ENCODE data around the gene THAP10.

THAP10 gene

GRCh38 chr15:70853318-70853972 lies 38.8 kb downstream of the THAP10 start:
- DNase-seq = no peak

DNA sequence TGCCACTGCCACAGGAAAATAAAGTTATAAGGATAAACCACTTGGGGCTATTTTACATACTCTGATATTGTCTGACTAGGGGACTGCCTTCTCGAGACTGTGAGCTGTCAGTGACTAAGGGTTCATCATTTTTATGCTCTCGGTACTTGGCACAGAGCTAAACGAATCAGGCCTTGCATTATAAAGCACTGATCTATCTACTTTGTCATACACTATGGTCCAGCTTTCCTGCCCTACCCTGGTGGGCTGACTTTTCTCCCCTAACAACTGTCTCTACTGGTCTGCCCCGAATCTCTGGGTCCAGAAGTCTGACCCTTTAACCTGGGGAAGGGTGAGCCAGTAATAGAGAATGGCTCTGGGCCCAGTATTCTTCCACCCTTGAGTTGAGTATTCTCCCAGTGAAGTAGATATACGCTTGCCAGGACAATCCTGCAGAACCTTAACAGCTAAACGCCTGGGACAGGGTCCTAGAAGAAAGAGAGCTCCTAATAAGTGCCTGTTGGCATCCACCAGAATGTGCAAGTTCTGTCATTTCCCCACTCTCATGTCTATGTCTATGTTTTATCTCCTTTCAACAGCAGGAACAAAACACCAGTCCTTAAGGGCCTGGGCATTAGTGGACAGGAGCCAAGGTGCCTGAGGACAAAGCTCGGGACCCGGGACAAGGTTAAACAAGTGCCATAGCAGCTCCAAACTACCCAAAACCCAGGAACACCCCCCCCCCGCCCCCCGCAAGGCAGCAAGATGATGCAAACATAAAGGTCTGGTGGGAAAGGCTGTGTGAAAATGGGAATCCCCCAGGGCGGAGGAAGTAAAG lies 39.5 kb downstream of the THAP10 start:
- no peak for DNase-seq

DNA sequence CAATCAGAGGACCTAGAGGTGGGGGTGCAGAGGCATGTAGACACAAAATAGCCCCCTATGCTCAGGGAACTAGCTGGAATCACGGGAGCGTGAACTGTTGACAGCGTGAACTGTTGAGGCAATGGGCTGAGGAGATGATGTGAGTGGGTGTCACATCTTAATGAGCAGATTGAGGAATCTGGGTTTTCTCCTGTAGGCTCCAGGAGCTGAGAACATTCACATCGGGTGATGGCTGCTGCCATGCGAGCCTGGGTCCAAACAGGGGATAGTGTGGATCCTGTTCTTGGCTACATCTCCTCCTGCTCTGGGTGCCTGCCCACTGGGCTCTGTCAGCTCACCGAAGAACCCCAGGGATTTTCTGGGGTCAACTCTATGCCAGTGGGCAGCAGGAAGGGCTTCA lies 40.3 kb downstream of the THAP10 start:
- no peak for DNase-seq

- no peak for DNase-seq
Observed at GRCh38 chr15:70845602-70846360, 46.5 kb downstream of the THAP10 start.

GRCh38 chr15:70837476-70837875 lies 54.8 kb downstream of the THAP10 start:
- DNase-seq = no peak

- DNase-seq = no peak
Observed at GRCh38 chr15:70835841-70836240, 56.4 kb downstream of the THAP10 start.

- DNase-seq = no peak
Observed at GRCh38 chr15:70835415-70835814, 56.8 kb downstream of the THAP10 start.

DNA sequence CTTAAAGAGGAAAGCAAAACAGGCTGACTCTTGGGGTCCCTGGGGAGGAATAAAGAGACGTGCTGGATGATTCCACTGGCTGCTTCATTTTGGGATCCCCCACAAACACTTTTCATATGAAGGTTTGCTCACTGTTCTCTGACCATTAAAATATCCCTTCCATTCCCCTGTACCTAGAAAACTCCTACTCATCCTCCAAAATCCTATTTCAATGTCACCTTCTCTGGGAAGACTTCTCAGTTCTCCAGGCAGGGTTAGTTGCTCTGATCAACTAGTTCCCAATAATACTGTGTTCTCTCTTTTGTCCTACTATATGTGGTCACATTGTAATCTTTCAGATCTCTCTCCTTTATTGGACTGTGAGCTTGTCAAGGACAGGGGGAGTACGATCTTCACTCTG lies 57.2 kb downstream of the THAP10 start:
- DNase-seq = no peak

GRCh38 chr15:70833861-70834765 lies 58.1 kb downstream of the THAP10 start:
- no peak for DNase-seq

GRCh38 chr15:70833422-70833821 lies 58.8 kb downstream of the THAP10 start:
- DNase-seq = no peak

DNA sequence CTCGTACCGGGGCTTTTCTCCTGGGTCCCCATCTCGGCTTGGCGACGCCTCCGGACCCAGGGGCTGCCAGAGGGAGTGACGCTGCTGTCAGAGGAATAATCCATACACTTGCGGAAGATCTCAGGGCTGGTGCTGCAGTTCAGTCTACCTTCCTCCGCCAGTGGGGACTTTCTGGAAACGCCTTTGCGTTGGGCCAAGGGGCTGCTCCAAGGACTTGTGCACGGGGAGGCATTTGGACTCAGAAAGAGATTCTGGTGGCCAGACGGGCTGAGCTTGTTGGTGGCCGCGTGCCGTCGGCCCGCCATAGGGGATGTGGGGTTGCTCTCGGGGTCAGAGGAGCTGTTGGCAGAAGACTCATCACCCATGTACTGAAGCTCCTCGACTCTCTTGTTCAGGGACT lies 60.1 kb downstream of the THAP10 start:
- no peak for DNase-seq
